Rectal smooth muscle tissue (tissue), 1 donor: ENCODE measurements around the gene CIDEA.

Experiments
- H3K27ac ChIP-seq: one replicate; pipeline ENCODE4 v1.7.0; 2013; ENCODE audit warnings: low read depth, low read length, inconsistent platforms
- H3K27me3 ChIP-seq: one replicate; pipeline ENCODE4 v1.7.0; 2013; ENCODE audit warnings: low read length; ENCODE audit not compliant: control insufficient read depth, insufficient read depth
- H3K36me3 ChIP-seq: one replicate; pipeline ENCODE4 v1.7.0; 2013; ENCODE audit warnings: low read length; ENCODE audit not compliant: control insufficient read depth, insufficient read depth
- H3K4me1 ChIP-seq: one replicate; pipeline ENCODE4 v1.7.0; 2013; ENCODE audit warnings: low read length; ENCODE audit not compliant: control insufficient read depth, insufficient read depth
- H3K4me3 ChIP-seq: one replicate; pipeline ENCODE4 v1.7.0; 2013; ENCODE audit warnings: low read length
- H3K9ac ChIP-seq: one replicate; pipeline ENCODE4 v1.7.0; 2013; ENCODE audit warnings: low read length

CIDEA gene

DNA sequence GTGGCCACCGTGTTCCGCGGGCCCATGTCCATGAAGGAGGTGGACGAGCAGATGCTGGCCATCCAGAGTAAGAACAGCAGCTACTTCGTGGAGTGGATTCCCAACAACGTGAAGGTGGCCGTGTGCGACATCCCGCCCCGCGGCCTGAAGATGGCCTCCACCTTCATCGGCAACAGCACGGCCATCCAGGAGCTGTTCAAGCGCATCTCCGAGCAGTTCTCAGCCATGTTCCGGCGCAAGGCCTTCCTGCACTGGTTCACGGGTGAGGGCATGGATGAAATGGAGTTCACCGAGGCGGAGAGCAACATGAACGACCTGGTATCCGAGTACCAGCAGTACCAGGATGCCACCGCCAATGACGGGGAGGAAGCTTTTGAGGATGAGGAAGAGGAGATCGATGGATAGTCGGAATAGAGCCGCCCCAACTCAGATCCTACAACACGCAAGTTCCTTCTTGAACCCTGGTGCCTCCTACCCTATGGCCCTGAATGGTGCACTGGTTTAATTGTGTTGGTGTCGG lies 71.6 kb downstream of the CIDEA start:
- Histone ChIP-seq H3K9ac (no peak overlapping the region), H3K4me3 (no peak overlapping the region), H3K4me1 (peaks cover 5% of the 10 kb centered on the region), H3K36me3 (peaks cover 41% of the 10 kb centered on the region), H3K27ac (no peak overlapping the region), H3K27me3 (no peaks in the 10 kb centered on the region)

DNA sequence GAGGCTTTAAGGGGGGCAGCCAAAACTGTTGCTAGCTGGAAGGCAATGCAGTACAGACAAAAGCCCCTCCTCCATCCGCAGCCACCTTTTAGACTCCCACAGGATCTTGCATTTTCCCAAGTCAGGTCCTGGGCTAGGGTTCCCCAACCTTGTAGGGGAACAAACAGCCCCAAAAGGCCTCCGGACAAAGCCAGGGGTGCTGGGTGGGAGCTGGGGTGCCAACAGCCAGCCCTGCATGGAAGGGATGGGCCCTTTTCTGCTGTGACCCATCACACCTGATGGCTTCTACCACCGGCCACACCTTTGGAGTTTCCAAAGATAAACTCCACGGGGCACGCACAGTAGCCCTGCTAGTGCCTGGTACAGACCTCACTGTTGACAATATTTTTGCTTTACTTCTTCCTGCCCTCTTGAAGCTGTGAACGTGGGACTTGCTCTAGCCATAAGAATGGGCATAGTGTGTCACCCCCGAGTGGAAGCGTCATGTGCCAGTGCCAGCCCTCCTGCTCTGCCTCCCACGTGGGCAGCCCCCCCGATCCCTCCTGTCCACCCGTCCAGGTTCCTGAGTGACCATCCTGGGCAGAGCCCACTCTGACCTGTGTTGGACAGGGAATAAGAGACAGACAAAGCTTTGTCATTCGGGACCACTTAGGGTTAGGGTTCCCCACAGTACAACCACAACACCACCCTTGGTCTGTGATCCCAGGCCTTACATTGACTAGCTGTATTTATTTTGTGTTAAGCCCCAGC lies 72.7 kb downstream of the CIDEA start:
- Histone ChIP-seq H3K9ac (no peak overlapping the region), H3K27me3 (no peaks in the 10 kb centered on the region), H3K4me1 (peaks cover 5% of the 10 kb centered on the region), H3K4me3 (no peak overlapping the region), H3K27ac (no peak overlapping the region), H3K36me3 (peaks cover 37% of the 10 kb centered on the region)
